Activated effector memory CD4-positive, alpha-beta T cell treated with anti-CD3 and anti-CD28 coated beads, Interleukin-2, amount 50 U/mL, for 16 hours (primary cell): ENCODE results near the gene STK10.
"Not testable (repeated sequence)": the region's sequence is repeated elsewhere in the genome, so short reads cannot be mapped to it uniquely, and the experiment has no call there.

Experiments used
- DNase-seq: peaks from one replicate; pipeline ENCODE4 v3.0.0-alpha.2; 2020

Gene STK10

DNA sequence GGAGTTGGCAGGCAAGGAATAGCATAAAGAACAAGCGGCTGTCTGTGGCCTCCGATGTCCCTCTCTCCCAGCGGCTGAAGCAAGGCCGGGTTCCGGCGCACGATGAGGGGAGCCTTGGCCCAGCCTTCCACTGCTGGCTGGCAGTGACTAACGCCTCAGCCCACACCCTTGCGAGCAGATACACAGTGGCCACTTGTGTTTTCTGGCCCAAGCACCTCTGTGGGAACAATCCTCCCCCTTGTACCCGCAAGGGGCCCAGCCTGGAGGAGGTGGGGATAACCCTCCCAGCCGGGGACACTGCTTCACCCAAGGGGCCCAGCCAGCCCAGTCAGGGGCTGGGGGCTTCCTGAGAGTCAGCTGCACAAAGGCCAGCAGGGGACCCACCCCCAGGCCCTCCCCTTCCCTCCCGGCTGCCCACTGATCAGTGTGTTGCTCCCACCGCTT is 23.2 kb downstream of the STK10 start:
- DNase-seq = no peak

- DNase-seq = no peak
Observed at GRCh38 chr5:172163346-172163745, 24.7 kb downstream of the STK10 start.

DNA sequence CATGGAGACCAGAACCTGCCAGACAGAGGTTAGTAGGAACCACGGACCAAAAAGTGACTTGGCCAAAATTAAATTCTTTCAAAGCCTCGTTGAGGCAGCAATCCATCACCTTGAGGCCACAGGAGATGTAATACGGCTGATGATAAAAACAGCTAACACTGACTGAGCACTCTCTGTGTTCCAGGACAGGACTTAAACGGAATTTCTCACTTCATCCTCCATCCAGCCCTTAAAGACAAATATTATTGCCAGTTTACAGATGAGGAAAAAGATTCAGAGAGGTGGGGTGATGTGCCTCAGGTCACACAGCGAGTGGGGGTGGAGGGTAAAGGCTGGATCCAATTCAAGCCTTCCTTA is 25.1 kb downstream of the STK10 start:
- no peak for DNase-seq

GRCh38 chr5:172162323-172162986 is 25.6 kb downstream of the STK10 start:
- no peak for DNase-seq

GRCh38 chr5:172160506-172160905 is 27.5 kb downstream of the STK10 start:
- no peak for DNase-seq

- DNase-seq = no peak
Observed at GRCh38 chr5:172159016-172159415, 29.0 kb downstream of the STK10 start.

DNA sequence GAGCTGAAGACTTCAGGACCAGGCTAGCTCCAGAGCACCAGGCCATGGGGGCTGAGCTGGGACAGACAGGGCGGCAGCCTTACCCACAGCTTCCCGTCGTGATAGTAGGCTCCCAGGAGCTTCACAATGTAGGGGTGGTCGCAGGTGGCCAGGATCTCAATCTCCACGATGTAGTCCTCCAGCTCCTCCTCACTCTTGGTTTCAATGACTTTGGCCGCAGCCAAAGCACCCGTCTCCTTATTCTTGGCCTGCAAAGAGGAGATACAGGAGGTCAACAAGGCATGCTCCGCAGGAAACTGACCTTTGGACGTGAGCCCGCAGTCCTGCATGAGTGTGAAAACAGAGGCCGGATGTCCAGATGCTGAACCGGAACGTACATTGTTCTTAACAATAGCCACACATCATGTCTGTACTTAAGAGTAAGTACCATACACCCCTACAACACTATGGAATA is 31.5 kb downstream of the STK10 start:
- DNase-seq = no peak

- not testable (repeated sequence) for DNase-seq
Observed at GRCh38 chr5:172155101-172155500, 32.9 kb downstream of the STK10 start.

DNA sequence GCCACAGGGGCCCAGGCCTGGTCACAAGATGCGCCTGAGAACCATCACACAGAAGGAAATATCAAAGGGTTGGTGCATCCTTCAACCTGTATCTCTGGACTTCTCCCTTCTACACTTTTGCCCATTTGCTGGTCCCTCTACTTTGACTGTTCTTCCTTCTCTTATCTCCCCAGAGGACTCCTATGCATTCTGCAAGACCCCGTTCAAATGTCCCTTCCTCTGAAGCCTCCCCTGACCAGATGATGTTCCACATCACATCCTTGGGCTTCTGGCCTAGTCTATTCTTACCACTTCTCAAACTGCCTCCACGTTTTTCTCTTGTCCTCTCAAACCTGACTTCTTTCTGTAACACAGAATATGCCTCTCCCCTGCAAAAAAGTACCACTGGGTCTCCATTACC is 34.3 kb downstream of the STK10 start:
- no peak for DNase-seq

DNA sequence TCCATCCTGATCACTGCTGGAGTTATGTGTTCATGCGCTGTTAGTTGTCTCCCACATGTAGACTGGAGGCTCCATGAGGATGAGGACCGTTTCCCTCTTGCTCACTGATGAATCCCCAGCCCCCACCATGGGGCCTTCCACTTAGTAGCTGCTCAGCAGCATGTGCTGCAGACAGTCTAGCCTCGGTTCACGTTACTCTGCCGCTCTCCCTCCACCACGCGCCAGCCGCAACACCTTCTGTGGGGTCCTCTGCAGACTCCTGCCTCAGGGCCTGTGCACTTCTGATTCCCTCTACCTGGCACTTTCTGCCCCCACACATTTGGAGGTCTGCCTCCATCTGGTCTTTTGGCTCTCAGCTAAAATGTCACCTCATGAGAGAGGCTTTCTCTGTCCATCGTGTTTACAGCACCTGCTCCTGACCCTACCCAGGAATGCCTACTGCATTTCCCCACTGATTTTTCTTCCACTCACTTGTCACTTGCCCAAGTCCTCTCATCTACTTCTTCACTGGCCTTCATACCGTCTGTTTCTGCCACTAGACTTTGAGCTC is 36.3 kb downstream of the STK10 start:
- no peak for DNase-seq

DNA sequence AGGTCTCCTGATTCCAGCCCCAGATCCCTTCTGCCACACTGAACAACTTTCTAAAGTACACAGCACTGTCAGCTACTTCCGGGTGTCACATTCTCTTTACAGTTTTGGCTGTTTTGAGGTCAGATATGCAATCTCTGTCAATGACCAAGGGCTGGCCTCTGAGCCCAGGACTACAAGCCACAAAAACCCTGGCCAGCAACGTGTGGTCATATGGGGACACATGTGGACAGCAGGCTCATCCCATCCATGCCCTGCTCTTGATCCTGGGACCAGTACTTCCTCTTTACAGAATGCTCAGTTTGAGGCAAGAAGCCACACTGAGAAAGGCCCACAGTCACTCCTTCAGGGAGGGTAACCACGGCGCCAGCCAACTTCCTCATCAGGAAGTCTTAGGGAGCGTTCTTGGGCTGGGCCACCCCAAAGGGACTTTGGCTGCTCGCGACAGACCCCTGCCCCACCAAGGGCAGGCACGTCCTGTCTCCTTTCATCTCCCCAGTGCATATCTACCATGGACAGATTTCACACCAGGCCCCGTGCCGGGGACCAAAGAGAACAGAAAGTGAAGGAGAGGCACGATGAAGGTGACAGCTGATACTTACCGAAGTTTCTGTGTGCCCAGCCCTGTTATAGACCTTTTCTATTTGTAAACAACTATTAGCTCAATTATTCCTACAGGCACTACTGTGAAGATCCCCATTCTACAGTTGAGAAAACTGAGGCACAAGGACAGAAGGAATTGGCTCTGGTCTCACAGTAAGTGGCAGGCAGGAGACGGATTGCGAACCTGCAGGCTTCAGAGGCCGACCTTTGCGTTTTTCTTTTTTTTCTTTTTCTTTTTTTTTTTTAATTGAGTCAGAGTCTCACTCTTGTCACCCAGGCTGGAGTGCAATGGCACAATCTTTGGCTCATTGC is 37.3 kb downstream of the STK10 start:
- DNase-seq = peak; percentile 68

DNA sequence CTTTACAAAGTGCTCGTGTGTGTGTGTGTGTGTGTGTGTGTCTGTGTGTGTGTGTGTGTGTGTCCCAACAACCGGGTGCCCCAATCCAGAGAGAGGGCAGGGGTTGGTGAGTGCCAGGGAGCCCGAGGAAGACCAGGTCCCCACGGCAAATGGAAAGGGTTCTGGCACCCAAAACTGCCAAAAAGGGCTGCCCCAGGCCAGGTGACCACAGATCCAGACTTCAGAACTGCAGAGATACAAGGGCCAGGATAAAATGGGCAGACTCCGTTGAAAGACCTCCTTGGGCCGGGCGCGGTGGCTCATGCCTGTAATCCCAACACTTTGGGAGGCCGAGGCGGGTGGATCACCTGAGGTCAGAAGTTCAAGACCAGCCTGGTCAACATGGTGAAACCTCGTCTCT is 38.5 kb downstream of the STK10 start:
- DNase-seq = not testable (repeated sequence)

DNA sequence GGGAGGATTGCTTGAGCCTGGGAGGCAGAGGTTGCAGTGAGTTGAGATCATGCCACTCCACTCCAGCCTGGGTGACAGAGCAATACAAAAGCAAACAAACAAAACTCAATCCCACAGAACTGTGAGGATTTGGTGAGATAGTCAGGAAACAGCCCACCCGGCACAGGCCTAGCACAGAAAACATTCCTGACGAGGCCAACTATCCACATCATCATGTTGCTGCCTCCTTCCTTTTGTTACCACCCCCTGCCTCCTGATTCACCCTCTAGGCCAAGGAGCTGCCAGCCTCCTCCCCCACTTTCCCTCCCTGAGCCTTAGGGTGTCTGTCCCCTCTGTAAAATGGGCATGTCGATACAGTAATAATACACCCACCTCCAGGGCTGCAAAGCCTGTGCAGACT is 39.0 kb downstream of the STK10 start:
- DNase-seq = no peak

- DNase-seq = no peak
Observed at GRCh38 chr5:172148381-172148780, 39.6 kb downstream of the STK10 start.

DNA sequence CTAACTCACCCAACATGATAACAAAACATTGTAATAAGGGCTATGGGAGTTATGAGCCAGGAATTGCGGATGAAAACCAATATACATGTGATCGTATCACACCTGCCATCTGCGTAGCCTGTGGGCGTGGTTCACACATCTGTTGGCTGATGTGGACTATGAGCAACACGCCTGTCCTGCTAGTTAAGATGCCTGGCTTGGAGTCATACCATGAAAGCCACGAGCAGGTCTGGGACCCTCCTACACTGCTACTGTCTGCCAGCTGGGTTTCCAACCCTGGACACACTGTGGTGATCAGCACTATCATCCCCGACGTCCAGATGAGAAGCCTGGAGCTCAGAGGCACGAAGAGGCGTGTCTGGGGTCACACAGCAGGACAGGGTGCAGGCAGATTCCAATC is 40.2 kb downstream of the STK10 start:
- no peak for DNase-seq

GRCh38 chr5:172146748-172147092 is 41.3 kb downstream of the STK10 start:
- DNase-seq = no peak

GRCh38 chr5:172145870-172146747 is 41.9 kb downstream of the STK10 start:
- DNase-seq = no peak

GRCh38 chr5:172144931-172145869 is 42.8 kb downstream of the STK10 start:
- no peak for DNase-seq

- no peak for DNase-seq
Observed at GRCh38 chr5:172144291-172144815, 43.7 kb downstream of the STK10 start.

GRCh38 chr5:172143875-172144274 is 44.1 kb downstream of the STK10 start:
- no peak for DNase-seq

DNA sequence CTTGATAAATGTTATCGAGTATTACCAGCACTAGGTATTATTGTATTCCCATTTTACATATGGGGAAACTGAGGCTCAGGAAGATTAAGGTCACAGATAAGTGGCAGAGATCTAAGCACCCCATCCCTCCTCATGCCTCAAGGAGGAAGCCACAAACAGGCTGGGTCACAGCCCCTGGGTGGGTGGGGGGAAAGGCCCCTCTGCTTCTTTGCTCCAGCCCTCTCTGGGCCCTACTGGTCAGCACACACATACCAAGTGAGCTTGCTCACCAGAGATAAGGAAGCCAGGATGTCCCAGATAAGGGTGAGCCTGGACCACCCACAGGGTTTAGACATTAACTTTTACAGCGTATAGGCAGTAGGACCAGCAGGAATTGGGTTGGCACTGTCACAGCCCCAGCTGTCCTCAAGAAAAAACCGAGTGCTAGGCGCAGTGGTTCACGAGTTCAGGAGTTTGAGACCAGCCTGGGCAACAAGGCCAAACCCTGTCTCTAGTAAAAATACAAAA is 45.3 kb downstream of the STK10 start:
- no peak for DNase-seq
